HUES48 (cell line): Measurements from ENCODE around the gene KRTAP5-8.
"Not testable (repeated sequence)": the region's sequence is repeated elsewhere in the genome, so short reads cannot be mapped to it uniquely, and the experiment has no call there.

Source experiments
- H3K27ac ChIP-seq: one replicate; pipeline ENCODE4 v1.7.0; 2013; ENCODE audit warnings: low read depth, low read length, inconsistent platforms
- H3K27me3 ChIP-seq: 2 replicates; pipeline ENCODE4 v1.6.1; 2013; ENCODE audit warnings: mild to moderate bottlenecking, low read length; ENCODE audit not compliant: control insufficient read depth, insufficient read depth
- H3K36me3 ChIP-seq: 2 replicates; pipeline ENCODE4 v1.6.1; 2013; ENCODE audit warnings: low read length; ENCODE audit not compliant: control insufficient read depth, insufficient read depth
- H3K4me1 ChIP-seq: 2 replicates; pipeline ENCODE4 v1.6.1; 2013; ENCODE audit warnings: mild to moderate bottlenecking, low read length; ENCODE audit not compliant: control insufficient read depth, insufficient read depth
- H3K4me3 ChIP-seq: 2 replicates; pipeline ENCODE4 v1.5.1; 2013; ENCODE audit warnings: mild to moderate bottlenecking, low read depth, low read length
- H3K9ac ChIP-seq: 2 replicates; pipeline ENCODE4 v1.6.1; 2013; ENCODE audit warnings: mild to moderate bottlenecking, low read depth, low read length, moderate library complexity
- H3K9me3 ChIP-seq: 2 replicates; pipeline ENCODE4 v1.6.1; 2013; ENCODE audit warnings: low read length; ENCODE audit not compliant: control insufficient read depth, insufficient read depth

Gene KRTAP5-8

GRCh38 chr11:71518506-71519471 lies 19.0 kb upstream of the KRTAP5-8 start:
- Histone ChIP-seq H3K9ac (no peak overlapping the region), H3K4me3 (no peak overlapping the region), H3K27me3 (no peaks in the 10 kb centered on the region), H3K4me1 (no peaks in the 10 kb centered on the region), H3K27ac (no peak overlapping the region), H3K9me3 (no peaks in the 10 kb centered on the region), H3K36me3 (no peaks in the 10 kb centered on the region)

GRCh38 chr11:71519546-71519945 lies 18.3 kb upstream of the KRTAP5-8 start:
- H3K4me1 ChIP-seq, result no peaks in the 10 kb centered on the region
- no peaks in the 10 kb centered on the region for H3K9me3 ChIP-seq
- H3K27ac ChIP-seq, result no peak overlapping the region
- no peak overlapping the region for H3K9ac ChIP-seq
- H3K4me3 ChIP-seq, result no peak overlapping the region
- no peaks in the 10 kb centered on the region for H3K36me3 ChIP-seq
- no peaks in the 10 kb centered on the region for H3K27me3 ChIP-seq

- Histone ChIP-seq H3K4me1 (no peaks in the 10 kb centered on the region), H3K4me3 (no peak overlapping the region), H3K27ac (no peak overlapping the region), H3K36me3 (no peaks in the 10 kb centered on the region), H3K27me3 (no peaks in the 10 kb centered on the region), H3K9ac (no peak overlapping the region), H3K9me3 (no peaks in the 10 kb centered on the region)
Measured at GRCh38 chr11:71525188-71525937, 12.5 kb upstream of the KRTAP5-8 start.

GRCh38 chr11:71525938-71526495 lies 11.8 kb upstream of the KRTAP5-8 start:
- Histone ChIP-seq H3K9ac (no peak overlapping the region), H3K4me3 (no peak overlapping the region), H3K27me3 (no peaks in the 10 kb centered on the region), H3K27ac (no peak overlapping the region), H3K36me3 (no peaks in the 10 kb centered on the region), H3K9me3 (no peaks in the 10 kb centered on the region), H3K4me1 (no peaks in the 10 kb centered on the region)

- H3K9me3 ChIP-seq, H3K4me1 ChIP-seq, H3K27ac ChIP-seq, H3K4me3 ChIP-seq, H3K36me3 ChIP-seq, H3K27me3 ChIP-seq, H3K9ac ChIP-seq: not testable (repeated sequence)
Measured at GRCh38 chr11:71526796-71527575, 10.8 kb upstream of the KRTAP5-8 start, which contains the start of gene KRTAP5-7. KRTAP5-7 (plus strand) TSS chr11:71527267; CDS start chr11:71527301, 34 bp downstream.

- no peaks in the 10 kb centered on the region for H3K36me3 ChIP-seq
- H3K4me3 ChIP-seq, result no peak overlapping the region
- no peak overlapping the region for H3K9ac ChIP-seq
- H3K4me1 ChIP-seq, result no peaks in the 10 kb centered on the region
- no peaks in the 10 kb centered on the region for H3K27me3 ChIP-seq
- no peak overlapping the region for H3K27ac ChIP-seq
- no peaks in the 10 kb centered on the region for H3K9me3 ChIP-seq
Measured at GRCh38 chr11:71527576-71528210, 10.1 kb upstream of the KRTAP5-8 start.

- Histone ChIP-seq H3K4me1 (no peaks in the 10 kb centered on the region), H3K27ac (no peak overlapping the region), H3K36me3 (no peaks in the 10 kb centered on the region), H3K9ac (no peak overlapping the region), H3K27me3 (no peaks in the 10 kb centered on the region), H3K4me3 (no peak overlapping the region), H3K9me3 (no peaks in the 10 kb centered on the region)
Measured at GRCh38 chr11:71530602-71531001, 7.2 kb upstream of the KRTAP5-8 start.

- Histone ChIP-seq H3K9me3 (no peaks in the 10 kb centered on the region), H3K4me3 (no peak overlapping the region), H3K9ac (no peak overlapping the region), H3K36me3 (no peaks in the 10 kb centered on the region), H3K4me1 (no peaks in the 10 kb centered on the region), H3K27me3 (no peaks in the 10 kb centered on the region), H3K27ac (no peak overlapping the region)
Measured at GRCh38 chr11:71532036-71532610, 5.7 kb upstream of the KRTAP5-8 start.

- not testable (repeated sequence) for H3K4me3 ChIP-seq, H3K9me3 ChIP-seq, H3K9ac ChIP-seq, H3K27me3 ChIP-seq, H3K36me3 ChIP-seq, H3K4me1 ChIP-seq
- H3K27ac ChIP-seq, result peak overlapping the region; percentile 10
Measured at GRCh38 chr11:71534711-71535608, 2.9 kb upstream of the KRTAP5-8 start.
